CD4-positive, alpha-beta T cell treated with Interleukin-12 subunit alpha and Interleukin-12 subunit beta, for 1 hour (primary cell): ENCODE measurements around the gene DOK6.
A peak's percentile ranks its signal among the peaks of the same experiment; 100 is the strongest.

Experiments
- DNase-seq: peaks from one replicate; pipeline ENCODE4 v3.0.0-alpha.2; 2020

Gene DOK6

DNA sequence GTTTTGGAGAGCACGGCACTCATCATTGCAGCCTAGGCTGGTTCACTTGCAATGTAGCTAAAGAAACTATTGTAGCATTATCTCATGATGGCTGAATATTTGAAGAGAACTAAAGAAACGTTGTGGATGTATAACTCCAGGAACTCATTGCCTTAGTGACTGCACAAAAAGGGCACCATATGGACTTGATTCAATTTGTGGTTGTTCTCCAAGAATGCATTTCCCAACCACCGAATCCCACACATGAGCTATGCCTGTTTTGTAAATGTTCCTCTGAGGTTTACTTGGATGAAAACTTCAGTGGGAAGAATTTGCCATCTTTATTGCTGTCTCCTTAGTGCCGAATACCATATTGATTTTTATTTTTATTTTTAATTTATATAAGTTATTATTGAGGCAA is 43.5 kb downstream of the DOK6 start:
- no peak for DNase-seq

DNA sequence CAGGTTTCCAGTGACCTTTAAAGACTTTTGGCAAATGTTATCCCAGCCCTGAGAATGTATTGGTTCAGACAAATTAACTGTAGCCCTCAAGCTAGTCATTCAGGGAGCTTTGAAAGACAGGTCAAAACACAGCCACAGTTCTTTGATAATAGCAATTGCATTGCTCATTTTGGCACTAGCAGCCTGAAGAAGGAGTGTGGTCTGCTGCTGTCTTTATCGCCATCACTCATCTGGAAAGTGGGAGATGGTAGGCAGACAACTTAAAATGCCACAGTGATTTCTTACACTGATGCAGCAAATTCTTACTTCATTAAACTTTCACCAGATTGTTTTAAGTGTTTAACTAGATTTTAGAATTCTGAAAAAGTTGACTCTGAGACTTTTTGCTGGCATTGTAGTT is 47.2 kb downstream of the DOK6 start:
- no peak for DNase-seq

DNA sequence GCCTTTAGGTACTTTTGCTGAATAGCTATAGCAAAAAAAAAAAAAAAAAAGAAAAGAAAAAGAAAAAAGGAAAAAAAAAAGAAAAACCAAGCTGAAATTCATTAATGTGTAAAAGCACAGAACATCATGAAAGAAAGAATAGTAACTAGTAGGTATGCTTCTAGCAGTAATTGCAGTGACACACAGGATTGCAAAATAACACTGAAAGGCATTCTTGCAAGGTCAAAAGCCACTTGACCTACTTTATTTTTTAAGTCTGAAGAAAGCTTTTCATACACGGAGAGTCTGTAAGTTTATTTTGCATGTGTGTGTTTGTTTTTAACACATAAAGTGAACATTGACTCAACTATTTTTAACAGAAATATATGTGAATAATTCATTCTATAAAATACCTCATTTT is 54.4 kb downstream of the DOK6 start:
- DNase-seq: no peak

DNA sequence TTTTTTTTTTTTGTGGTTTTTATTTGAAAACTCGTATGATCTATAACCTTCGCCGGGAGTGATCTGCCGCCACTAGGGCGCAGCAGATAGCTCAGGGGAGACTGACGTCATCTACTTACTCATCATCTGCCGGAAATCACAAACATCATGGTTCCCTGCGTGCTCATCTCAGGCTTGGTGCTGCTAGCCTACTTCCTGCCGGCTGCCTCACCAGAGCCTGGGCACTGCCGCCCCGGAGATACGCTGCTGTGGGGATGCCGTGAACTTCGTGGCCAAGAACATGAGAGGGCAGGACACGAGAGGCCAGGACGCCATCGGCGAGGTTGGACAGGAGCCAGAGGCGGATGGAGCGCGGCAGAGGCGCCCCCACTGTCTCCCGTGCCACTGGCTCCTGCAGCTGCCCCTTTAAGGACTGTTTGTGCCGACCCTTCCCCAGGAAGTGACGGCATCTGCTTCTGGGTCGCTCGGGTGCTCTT is 68.8 kb downstream of the DOK6 start:
- peak; percentile 34 for DNase-seq

DNA sequence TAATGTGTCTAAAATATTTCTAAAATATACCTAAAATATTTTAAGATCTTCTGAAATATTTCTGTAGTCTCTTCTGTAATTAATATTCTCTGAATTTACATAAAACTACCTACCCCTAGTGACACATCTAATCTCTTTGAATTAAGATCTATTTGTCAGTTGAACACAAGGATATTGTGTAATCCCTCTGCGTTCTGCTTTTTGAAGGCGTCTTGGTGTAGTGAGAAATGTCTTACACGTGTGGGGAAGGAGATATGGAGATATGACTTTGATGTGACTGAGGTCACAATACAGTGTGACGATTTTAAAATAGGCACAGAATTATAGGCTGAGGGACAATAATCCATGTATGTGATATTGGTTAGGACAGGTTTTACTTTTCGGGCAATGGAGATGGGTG is 79.8 kb downstream of the DOK6 start:
- DNase-seq: no peak

DNA sequence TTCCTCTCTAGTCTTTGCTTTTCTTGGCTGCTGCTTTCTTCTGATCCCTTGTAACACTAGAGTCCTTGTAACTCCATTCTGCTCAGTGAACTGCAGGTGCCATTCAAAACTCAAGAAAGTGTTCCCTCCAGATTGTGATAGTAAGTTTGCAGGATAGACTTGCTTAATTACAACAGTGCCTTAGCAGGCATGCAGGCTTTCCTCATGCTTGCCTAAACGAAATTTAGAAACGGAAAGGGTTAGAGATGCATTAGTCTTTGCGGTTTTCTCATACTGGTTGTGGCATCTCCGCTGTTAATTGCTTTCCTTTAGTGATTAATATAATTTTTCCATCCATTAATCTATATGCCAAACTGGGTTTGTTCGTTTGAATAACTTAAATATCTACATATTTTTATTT is 82.9 kb downstream of the DOK6 start:
- no peak for DNase-seq

DNA sequence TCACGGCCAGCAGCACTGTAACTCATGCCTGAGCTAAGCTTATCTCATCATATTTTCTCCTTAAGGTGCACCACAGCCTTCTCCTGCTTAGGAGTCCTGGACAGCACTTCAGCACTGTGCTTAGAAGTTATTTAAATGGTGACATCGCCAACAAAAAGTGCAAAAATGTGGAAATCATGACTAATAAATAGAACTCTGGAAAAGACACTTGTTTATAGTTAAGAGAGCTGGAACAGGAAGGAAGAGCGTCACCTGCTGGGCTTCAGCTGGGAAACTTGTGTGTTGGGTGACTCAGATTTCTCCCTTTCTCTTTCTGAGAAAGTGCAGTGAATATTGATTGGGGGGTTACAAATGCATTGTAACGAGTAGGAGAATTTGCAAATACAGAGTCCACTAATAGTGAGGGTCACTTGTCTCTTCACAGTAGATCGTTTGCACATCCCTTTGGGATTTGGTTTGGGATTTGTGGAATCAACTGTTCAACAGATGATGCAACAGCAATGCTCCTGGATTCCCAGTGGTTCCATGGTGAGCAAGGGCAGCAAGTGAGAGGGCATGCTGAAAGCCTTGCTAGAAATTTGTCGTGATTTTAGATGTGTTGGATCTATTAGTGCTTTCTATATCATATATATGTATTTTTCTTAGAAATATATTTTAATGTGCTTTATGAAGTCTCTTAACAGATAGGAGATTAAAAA is 84.2 kb downstream of the DOK6 start:
- no peak for DNase-seq

DNA sequence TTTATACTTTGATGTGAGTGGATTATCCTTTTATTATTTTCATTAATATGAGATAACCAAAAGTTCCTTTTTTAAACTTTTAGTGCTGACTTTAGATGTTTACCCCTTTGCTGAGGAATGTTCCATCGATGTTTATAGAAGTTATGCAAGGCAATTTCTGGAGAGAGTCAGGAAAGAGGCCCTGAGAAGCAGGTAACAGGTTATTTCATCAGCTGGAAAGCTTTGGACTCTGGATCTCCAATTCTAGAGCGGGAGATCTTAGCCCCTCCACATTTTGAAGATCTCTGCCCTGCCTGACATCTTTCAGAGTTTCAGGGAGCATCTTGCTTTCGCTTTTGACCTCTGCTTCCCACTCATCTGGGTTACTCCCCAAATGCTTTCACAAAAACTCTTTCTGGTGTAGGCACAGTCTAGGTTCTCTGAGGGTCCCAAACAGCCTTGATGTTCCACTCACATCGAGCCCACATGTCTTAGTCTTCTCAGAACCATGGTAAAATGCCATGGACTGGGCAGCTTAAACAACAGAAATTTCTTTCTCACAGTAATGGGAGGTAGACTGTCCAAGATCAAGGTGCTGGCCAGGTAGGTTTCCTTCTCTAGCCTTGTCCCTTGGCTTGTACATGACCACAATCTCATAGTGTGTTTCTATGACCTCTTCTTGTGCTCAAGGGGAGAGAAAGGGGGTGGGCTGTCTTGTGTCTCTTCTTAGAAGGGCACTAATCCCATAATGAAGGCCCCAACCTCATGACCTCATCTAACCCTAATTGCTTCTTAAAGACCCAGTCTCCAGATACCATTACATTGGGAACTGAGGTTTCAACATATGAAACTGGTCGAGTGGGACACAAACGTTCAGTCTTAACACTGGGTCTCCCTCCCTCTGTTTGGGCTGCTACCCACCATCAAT is 87.1 kb downstream of the DOK6 start:
- DNase-seq: no peak

DNA sequence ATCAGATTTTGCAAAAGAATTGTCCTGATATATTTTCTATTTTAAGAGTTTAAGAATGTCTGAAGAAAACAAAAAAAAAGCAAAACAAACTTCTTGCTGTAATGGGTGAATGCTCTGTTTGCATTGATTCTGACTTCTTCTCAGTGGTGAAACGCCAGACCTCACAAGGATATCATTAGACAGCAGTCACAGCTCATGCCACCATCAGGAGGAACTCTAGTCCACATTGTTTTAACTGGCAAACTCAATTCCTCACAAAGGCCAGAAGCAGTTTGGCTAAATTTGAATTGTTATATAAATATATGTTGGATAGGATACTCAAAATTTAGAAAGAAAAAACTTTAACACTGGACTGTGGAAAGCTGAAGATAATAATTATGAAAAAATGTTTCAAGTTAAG is 89.4 kb downstream of the DOK6 start:
- no peak for DNase-seq

DNA sequence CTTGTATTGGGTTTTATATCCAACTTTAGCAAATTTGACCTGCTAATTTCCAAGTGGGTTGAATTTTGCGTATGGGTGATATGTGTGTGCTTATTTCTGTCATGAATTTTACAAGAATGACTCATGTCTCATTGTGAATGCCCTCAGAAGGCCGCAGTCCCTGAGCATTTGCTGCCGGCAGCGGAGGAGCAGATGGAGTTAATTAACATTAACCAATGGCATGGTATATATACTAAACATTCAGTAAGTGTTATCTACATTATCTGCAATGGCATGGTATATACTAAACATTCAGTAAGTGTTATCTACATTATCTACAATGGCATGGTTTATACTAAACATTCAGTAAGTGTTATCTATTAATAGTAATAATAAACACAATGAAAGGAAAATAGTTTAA is 90.1 kb downstream of the DOK6 start:
- DNase-seq: no peak

DNA sequence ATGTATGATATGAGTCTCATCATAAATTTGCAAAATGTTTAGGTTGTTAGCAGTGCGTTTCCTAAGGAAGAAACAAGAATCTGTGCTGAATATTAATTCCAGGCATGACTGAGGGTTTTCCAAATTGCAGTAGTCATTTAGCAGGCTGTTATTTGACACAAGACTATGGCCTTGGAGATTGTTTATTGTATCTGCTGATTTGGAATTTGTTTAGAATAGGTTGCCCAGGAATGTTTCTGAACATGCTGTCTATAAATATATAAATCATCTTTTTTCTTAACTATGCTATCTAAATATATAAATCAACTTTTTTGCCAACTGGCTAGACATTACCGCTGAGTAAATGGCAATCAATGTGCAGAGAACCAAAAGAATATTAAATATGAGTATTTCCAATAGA is 90.9 kb downstream of the DOK6 start:
- DNase-seq: no peak

DNA sequence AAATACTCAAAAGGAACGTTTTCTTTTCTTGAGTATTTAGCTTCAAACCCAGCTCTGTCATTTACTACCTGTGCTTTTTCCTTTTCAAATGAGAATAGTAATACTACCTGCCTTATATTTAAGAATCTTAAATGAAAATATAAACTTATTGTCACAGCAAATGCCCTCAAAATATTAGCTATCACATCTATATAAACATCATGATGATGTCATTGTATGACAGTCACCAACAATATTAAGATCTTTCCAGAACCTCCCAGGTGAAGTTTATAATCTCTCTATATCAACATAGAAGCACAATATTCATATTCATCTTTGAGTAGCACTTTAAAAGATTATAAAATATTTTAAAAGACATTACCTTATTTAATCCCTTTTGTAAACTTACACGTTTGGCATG is 92.2 kb downstream of the DOK6 start:
- DNase-seq: no peak

DNA sequence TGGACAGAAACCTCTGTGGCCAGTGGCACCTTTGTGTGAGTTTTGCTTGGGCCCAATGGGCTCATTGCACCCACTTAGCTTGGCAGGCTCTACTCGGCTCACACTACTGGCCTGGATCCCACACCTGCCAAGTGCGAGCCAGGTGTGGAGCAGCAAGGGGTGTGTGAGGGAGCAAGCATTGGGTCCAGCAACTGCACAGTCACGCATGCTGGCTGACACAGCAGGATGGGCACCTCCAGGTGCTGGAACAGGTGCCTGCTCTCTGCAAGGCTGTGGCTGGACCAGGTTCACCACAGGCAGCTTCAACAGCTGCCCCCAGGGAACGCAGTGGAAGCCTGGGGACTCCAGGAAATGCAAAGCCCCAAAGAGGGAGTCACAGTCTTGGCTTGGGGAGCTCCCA is 94.2 kb downstream of the DOK6 start:
- no peak for DNase-seq

DNA sequence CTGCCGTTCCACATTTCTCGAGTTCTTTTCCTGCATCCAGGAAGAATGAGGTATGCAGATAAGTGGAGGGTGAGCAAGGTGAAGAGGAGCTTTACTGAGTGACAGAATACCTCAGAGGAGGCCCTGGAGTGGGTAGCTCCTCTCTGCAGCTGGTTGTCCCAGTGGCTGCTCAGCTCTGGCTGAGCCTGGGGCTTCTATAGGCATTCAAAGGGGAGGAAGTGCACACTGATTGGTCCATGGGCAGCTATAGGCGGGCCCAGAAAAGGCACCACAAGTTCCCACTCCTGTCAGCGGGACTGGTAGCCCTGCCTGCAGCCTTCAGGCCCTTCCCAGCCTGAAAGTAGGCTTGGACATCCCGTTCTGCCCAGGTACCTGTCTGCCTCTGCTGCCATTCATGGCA is 94.7 kb downstream of the DOK6 start:
- DNase-seq: no peak

DNA sequence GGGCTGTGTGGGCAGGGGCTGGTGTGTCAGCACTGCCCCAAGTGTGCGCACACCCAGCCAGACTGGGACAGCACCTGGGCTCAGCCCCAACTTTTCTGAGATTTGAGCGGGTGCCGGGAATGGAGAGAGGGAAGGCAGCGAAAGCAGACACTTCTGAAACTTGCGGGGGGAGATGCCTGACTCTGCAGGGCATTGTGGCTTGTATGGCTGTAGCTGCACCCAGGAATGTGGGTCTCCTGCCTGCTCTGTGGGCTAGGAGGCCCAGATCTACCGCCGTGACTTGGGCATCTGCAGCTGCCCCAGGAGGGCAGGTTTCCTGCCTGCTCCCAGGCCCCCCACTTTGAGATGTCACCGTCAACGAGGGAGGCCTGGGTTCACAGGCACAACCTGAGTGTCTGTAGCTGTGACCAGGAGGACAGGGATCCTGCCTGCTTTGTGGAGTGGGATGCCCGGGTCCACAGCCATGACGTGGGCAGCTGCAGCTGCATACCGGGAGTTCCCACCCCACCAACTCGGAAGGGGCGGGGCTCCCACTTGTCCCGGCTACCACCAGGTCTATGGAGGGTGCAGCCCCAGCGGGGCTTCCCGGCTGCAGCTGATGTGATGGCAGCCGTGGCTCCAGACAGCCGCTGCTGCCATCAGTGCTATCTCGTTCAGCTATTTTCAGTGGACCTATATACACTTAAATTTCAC is 95.3 kb downstream of the DOK6 start:
- no peak for DNase-seq

DNA sequence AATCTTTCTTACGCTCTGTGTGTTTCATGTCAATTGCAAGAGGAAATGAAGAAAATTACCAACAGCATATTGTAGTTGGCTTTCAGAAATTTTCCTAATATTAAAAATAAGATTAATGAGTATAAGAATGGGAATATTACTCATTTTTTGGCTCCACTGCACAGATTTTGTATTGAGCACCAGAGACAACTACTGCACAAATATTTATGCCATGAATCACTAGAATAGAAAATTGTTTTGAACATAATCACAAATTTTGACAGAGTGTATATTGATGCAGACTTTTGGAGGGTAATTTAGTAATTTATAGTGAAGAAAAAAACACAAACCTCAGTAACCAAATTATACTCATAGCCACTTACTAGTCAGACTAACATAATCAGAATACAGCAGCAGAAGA is 118.3 kb downstream of the DOK6 start:
- DNase-seq: no peak

DNA sequence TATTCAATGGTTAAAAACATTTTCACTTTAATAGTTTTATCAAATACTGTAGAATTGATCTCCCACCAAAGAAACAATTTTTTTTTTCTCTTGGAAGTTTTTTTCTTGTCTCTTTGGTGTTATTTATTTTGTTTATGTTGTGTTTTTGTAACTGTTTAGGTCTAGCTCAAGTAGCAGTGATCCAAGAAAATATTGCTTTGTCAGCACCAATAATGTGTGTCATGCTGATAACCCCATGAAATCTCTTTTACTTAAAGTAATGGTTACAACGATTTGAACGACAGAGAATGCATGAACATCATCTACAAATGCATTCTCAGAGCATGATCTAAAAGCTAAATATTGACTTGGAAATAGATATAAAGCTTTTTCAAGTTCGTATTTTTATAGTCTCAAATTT is 122.9 kb downstream of the DOK6 start:
- DNase-seq: no peak

DNA sequence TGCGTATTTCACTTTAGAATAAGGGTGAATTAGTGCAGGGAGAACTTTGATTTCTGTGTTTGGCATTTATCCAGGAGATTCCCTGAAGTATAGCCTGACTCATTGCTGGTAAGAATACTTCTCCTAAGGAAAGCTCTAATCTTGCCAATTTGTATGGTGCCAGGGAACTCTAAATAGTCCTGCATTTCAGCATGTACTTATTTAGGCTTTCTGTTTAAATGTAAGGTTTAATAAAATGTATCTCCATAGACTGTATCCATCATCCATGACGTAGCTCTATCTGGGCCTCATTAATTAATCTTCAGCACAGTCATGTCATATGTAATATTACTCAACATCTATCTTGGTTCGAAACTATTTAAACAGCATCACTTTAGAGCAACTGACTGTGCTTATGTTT is 127.7 kb downstream of the DOK6 start:
- DNase-seq: no peak

DNA sequence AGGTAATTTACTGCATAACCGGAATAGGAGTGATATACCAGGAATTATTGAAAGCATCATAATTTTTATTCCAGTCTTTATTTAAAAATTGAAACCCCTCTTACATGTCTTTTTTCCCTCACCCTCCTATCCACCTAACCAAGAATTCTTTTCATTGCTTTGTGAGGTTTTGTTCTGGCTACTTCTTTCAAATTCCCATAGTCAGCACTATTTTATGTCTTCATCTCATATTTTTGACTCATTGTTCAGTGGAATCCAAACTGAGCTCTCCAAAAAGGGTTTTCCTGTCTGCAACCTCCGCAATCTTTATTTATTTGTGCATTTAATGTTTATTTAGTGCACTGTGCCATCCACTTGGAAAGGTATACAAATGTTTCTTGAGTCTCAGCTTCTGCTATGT is 128.5 kb downstream of the DOK6 start:
- no peak for DNase-seq

DNA sequence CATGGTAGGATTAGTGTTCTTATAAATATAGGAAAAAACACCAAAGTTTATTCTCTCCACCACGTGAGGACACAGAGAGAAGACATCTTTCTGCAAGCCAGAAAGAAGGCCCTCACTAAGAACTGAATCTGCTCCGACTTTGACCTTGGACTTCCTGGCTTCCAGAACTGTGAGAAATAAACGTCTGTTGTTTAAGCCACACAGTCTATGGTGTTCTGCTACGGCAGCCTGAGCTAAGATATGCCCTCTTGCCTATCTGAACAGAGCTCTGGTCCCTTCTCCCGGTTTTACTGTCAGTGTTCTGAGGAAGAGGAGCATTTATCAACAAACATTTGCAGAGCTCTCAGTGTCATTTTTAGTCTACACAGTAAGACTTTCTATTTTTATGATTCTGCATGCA is 131.3 kb downstream of the DOK6 start:
- DNase-seq: no peak

DNA sequence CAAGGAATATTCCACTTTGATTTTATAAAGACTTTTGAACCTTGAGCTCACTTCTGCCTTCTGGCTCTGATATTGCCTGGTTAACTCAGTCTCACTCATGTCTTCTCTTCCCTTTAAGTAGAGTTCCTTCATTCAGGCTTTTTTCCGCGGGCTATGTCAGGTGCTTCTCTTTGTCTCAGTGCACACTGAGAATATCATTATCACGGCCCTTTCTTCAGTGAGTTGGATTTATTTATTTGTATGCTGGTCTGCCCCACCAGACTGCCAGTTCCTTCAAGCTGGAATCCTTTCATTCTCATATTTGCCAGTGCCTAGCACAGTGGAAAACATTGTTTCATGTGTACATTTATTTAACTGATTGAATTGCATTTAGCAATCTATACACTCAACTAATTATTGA is 136.5 kb downstream of the DOK6 start:
- DNase-seq: no peak

DNA sequence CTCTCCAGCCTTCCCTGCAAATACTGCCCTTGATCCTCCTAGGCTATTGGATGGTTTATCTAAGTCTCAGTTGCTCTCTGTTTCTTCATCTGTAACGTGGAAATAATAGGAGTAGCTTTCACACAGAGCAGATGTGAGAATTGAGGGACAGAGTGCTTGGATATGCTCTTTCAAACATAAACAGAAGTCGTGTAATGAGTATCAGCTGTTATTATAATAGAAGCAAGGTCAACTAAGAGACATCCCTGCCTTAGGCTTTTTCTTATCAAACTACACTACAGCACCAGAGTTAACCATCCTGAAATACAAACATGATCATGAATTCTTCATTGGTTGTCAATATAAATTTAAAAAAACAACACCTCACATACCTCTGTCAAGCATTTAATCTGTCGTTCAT is 138.2 kb downstream of the DOK6 start:
- DNase-seq: no peak

DNA sequence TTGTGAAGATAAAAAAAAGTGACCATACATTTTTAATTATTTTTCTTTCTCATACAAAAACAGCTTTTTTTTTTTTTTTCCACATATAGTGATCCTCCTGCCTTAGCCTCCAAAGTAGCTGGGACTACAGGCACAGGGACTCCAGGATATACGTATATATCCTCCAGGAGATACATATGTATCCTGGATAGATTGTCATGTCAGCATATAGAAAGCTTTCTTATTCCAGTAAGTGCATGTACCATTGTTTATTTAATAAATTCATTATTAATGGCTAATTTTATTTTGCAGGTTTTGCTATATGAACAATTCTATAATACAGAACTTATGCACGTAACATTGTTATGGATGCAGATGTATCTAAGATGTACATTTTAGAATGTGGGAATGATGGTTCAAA is 138.7 kb downstream of the DOK6 start:
- no peak for DNase-seq

DNA sequence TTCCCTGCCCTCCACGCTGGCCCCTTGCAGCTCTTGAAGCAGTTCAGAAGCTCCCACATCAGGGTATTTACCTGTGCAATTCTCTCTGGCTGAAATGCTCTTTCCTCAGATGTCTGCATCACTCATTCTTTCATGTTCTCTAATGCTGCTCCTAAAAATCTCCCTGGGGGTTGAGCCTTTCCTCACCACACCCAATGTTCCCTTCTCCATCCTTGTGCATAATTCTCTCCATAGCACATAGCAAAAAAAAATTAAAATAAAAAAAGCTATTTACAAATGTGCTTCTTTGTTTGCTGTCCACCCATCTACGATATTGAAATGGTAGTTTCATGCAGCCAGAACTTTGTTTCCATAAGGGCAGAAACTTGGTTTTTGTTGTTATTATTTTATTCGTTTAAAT is 155.5 kb downstream of the DOK6 start:
- DNase-seq: no peak
